WTC11 (cell line): ENCODE measurements around the gene PRKN. TPM values are rescaled to one million over a fixed set of nuclear protein-coding genes. Genes with fewer than 3 reads are reported as not detected.

ENCODE experiments used
- ATAC-seq: fragments of 200-7000 bp; cut with Tn5 transposase; 2 replicates; pipeline ENCODE4 v1.10.0; 2021; ENCODE audit warnings: mild to moderate bottlenecking, moderate library complexity
- CTCF ChIA-PET: fragments of 300-600 bp; sonication (Branson Sonifier 250); formaldehyde crosslinking; loops from one replicate; lab custom pipeline; 2021; ENCODE audit warnings: antibody characterized with exemption; lab: Charles Lee
- POLR2A ChIA-PET: fragments of 350-600 bp; sonication (Branson Sonifier 250); formaldehyde crosslinking; loops from one replicate; lab custom pipeline; 2021; ENCODE audit warnings: antibody characterized with exemption; lab: Charles Lee
- DNase-seq: peaks from one replicate; pipeline ENCODE4 v3.0.0; 2021; ENCODE audit warnings: low spot score
- H3K27ac Mint-ChIP-seq: 2 replicates; pipeline ENCODE4 v1.8.0; 2021; ENCODE audit warnings: mixed read lengths
- H3K27me3 Mint-ChIP-seq: 2 replicates; pipeline ENCODE4 v1.8.0; 2021; ENCODE audit warnings: low read depth, mild to moderate bottlenecking, moderate library complexity, mixed read lengths
- H3K36me3 Mint-ChIP-seq: 2 replicates; pipeline ENCODE4 v1.8.0; 2021; ENCODE audit warnings: mixed read lengths
- H3K4me1 Mint-ChIP-seq: 2 replicates; pipeline ENCODE4 v1.8.0; 2022; ENCODE audit warnings: mixed read lengths
- H3K4me3 Mint-ChIP-seq: 2 replicates; pipeline ENCODE4 v1.8.0; 2021; ENCODE audit warnings: mild to moderate bottlenecking, moderate library complexity, mixed read lengths
- H3K9me3 Mint-ChIP-seq: 2 replicates; pipeline ENCODE4 v1.8.0; 2021; ENCODE audit warnings: mixed read lengths
- AFF4 ChIP-seq: sonication (generic); formaldehyde crosslinking; IDR thresholded peaks from 2 replicates; pipeline ENCODE4 v1.8.1; 2023; ENCODE audit warnings: mild to moderate bottlenecking, missing genetic modification reagents, borderline replicate concordance
- CDX4 ChIP-seq: fragments of 250-450 bp; sonication (Bioruptor Pico); IDR thresholded peaks from 2 replicates; pipeline ENCODE4 v1.9.0; 2021; ENCODE audit warnings: moderate library complexity, mild to moderate bottlenecking, inconsistent platforms, borderline replicate concordance
- EMX1 ChIP-seq: fragments of 250-450 bp; sonication (Bioruptor Pico); IDR thresholded peaks from 2 replicates; pipeline ENCODE4 v1.8.0; 2021; ENCODE audit warnings: mild to moderate bottlenecking
- ESRRA ChIP-seq: sonication (generic); formaldehyde crosslinking; IDR thresholded peaks from 2 replicates; pipeline ENCODE4 v1.8.1; 2022; ENCODE audit warnings: mild to moderate bottlenecking, missing genetic modification reagents, borderline replicate concordance
- GABPB1 ChIP-seq: sonication (generic); formaldehyde crosslinking; IDR thresholded peaks from 2 replicates; pipeline ENCODE4 v1.8.1; 2023; ENCODE audit warnings: mild to moderate bottlenecking, missing genetic modification reagents
- GRHL2 ChIP-seq: fragments of 250-450 bp; sonication (Bioruptor Pico); IDR thresholded peaks from 2 replicates; pipeline ENCODE4 v1.8.0; 2022; ENCODE audit warnings: mild to moderate bottlenecking, moderate library complexity; ENCODE audit not compliant: insufficient replicate concordance, severe bottlenecking
- KAT7 ChIP-seq: sonication (generic); formaldehyde crosslinking; IDR thresholded peaks from 2 replicates; pipeline ENCODE4 v1.8.1; 2023; ENCODE audit warnings: missing genetic modification reagents, mild to moderate bottlenecking, borderline replicate concordance
- NFATC4 ChIP-seq: fragments of 250-450 bp; sonication (Bioruptor Pico); IDR thresholded peaks from 2 replicates; pipeline ENCODE4 v1.9.0; 2021; ENCODE audit warnings: mild to moderate bottlenecking
- NFYB ChIP-seq: sonication (generic); formaldehyde crosslinking; conservative IDR thresholded peaks from 2 replicates; pipeline ENCODE4 v1.8.0; 2022; ENCODE audit warnings: low read depth, missing genetic modification reagents
- PRRX2 ChIP-seq: fragments of 250-450 bp; sonication (Bioruptor Pico); IDR thresholded peaks from 2 replicates; pipeline ENCODE4 v1.8.0; 2021; ENCODE audit warnings: mild to moderate bottlenecking
- SP1 ChIP-seq: sonication (generic); formaldehyde crosslinking; conservative IDR thresholded peaks from 2 replicates; pipeline ENCODE4 v1.8.1; 2022; ENCODE audit warnings: missing genetic modification reagents
- STAT6 ChIP-seq: sonication (generic); formaldehyde crosslinking; conservative IDR thresholded peaks from 2 replicates; pipeline ENCODE4 v1.8.1; 2023; ENCODE audit warnings: mild to moderate bottlenecking, low read depth, missing genetic modification reagents, moderate library complexity
- ZNF671 ChIP-seq: fragments of 250-450 bp; sonication (Bioruptor Pico); IDR thresholded peaks from 2 replicates; pipeline ENCODE4 v1.8.0; 2021; ENCODE audit warnings: mild to moderate bottlenecking
- ZSCAN18 ChIP-seq: fragments of 250-450 bp; sonication (Bioruptor Pico); IDR thresholded peaks from 2 replicates; pipeline ENCODE4 v2.1.2; 2022; ENCODE audit warnings: mild to moderate bottlenecking, moderate library complexity
- total RNA-seq: library from RNA; stranded (reverse); gene quantifications from 3 replicates; pipeline ENCODE4 v1.2.3, GENCODE V29; 2021
- TF ChIP-seq, protein P1 (sequence below): sonication (generic); formaldehyde crosslinking; IDR thresholded peaks from 2 replicates; pipeline ENCODE4 v1.8.1; 2023; ENCODE audit warnings: mild to moderate bottlenecking, missing genetic modification reagents
- TF ChIP-seq, protein P2 (sequence below): fragments of 250-450 bp; sonication (Bioruptor Pico); IDR thresholded peaks from 2 replicates; pipeline ENCODE4 v1.9.0; 2021; ENCODE audit warnings: mild to moderate bottlenecking, borderline replicate concordance
- TF ChIP-seq, protein P3 (sequence below): sonication (generic); formaldehyde crosslinking; IDR thresholded peaks from 2 replicates; pipeline ENCODE4 v1.8.0; 2022; ENCODE audit warnings: mild to moderate bottlenecking, missing genetic modification reagents
- TF ChIP-seq, protein P4 (sequence below): sonication (generic); formaldehyde crosslinking; IDR thresholded peaks from 2 replicates; pipeline ENCODE4 v1.8.0; 2022; ENCODE audit warnings: mild to moderate bottlenecking, missing genetic modification reagents

Gene PRKN
- total RNA-seq, 1 experiment from 2014 or later, result 0.59 TPM

- CTCF ChIA-PET, result no interaction called here
- TF ChIP-seq ZNF671 (CRISPR knock-in tag), result no peak
- no peak for TF ChIP-seq NFATC4
- TF ChIP-seq SP1 (CRISPR knock-in tag), result no peak
- TF ChIP-seq, protein P1, sequence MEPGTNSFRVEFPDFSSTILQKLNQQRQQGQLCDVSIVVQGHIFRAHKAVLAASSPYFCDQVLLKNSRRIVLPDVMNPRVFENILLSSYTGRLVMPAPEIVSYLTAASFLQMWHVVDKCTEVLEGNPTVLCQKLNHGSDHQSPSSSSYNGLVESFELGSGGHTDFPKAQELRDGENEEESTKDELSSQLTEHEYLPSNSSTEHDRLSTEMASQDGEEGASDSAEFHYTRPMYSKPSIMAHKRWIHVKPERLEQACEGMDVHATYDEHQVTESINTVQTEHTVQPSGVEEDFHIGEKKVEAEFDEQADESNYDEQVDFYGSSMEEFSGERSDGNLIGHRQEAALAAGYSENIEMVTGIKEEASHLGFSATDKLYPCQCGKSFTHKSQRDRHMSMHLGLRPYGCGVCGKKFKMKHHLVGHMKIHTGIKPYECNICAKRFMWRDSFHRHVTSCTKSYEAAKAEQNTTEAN (CRISPR knock-in tag), result no peak
- no peak for TF ChIP-seq PRRX2 (CRISPR knock-in tag)
- TF ChIP-seq, protein P2, sequence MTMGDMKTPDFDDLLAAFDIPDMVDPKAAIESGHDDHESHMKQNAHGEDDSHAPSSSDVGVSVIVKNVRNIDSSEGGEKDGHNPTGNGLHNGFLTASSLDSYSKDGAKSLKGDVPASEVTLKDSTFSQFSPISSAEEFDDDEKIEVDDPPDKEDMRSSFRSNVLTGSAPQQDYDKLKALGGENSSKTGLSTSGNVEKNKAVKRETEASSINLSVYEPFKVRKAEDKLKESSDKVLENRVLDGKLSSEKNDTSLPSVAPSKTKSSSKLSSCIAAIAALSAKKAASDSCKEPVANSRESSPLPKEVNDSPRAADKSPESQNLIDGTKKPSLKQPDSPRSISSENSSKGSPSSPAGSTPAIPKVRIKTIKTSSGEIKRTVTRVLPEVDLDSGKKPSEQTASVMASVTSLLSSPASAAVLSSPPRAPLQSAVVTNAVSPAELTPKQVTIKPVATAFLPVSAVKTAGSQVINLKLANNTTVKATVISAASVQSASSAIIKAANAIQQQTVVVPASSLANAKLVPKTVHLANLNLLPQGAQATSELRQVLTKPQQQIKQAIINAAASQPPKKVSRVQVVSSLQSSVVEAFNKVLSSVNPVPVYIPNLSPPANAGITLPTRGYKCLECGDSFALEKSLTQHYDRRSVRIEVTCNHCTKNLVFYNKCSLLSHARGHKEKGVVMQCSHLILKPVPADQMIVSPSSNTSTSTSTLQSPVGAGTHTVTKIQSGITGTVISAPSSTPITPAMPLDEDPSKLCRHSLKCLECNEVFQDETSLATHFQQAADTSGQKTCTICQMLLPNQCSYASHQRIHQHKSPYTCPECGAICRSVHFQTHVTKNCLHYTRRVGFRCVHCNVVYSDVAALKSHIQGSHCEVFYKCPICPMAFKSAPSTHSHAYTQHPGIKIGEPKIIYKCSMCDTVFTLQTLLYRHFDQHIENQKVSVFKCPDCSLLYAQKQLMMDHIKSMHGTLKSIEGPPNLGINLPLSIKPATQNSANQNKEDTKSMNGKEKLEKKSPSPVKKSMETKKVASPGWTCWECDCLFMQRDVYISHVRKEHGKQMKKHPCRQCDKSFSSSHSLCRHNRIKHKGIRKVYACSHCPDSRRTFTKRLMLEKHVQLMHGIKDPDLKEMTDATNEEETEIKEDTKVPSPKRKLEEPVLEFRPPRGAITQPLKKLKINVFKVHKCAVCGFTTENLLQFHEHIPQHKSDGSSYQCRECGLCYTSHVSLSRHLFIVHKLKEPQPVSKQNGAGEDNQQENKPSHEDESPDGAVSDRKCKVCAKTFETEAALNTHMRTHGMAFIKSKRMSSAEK (CRISPR knock-in tag), result no peak
- TF ChIP-seq KAT7 (CRISPR knock-in tag), result no peak
- TF ChIP-seq, protein P3, sequence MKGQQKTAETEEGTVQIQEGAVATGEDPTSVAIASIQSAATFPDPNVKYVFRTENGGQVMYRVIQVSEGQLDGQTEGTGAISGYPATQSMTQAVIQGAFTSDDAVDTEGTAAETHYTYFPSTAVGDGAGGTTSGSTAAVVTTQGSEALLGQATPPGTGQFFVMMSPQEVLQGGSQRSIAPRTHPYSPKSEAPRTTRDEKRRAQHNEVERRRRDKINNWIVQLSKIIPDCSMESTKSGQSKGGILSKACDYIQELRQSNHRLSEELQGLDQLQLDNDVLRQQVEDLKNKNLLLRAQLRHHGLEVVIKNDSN (CRISPR knock-in tag), result no peak
- TF ChIP-seq NFYB (CRISPR knock-in tag), result no peak
- TF ChIP-seq STAT6 (CRISPR knock-in tag), result no peak
- TF ChIP-seq ESRRA (CRISPR knock-in tag), result no peak
- no peak for TF ChIP-seq GABPB1 (CRISPR knock-in tag)
- no peak for TF ChIP-seq EMX1 (CRISPR knock-in tag)
- no peak for TF ChIP-seq GRHL2 (CRISPR knock-in tag)
- no peak overlapping the region for H3K4me3 Mint-ChIP-seq
- H3K36me3 Mint-ChIP-seq, result no peaks in the 10 kb centered on the region
- no peaks in the 10 kb centered on the region for H3K9me3 Mint-ChIP-seq
- POLR2A ChIA-PET, result no interaction called here
- H3K4me1 Mint-ChIP-seq, result no peaks in the 10 kb centered on the region; the same call in 1 of the 2 replicates
- no peak for DNase-seq
- H3K27ac Mint-ChIP-seq, result no peak overlapping the region
- no peak for ATAC-seq
- no peaks in the 10 kb centered on the region for H3K27me3 Mint-ChIP-seq
Observed at GRCh38 chr6:161926324-161926723, 801.2 kb downstream of the PRKN start.

DNA sequence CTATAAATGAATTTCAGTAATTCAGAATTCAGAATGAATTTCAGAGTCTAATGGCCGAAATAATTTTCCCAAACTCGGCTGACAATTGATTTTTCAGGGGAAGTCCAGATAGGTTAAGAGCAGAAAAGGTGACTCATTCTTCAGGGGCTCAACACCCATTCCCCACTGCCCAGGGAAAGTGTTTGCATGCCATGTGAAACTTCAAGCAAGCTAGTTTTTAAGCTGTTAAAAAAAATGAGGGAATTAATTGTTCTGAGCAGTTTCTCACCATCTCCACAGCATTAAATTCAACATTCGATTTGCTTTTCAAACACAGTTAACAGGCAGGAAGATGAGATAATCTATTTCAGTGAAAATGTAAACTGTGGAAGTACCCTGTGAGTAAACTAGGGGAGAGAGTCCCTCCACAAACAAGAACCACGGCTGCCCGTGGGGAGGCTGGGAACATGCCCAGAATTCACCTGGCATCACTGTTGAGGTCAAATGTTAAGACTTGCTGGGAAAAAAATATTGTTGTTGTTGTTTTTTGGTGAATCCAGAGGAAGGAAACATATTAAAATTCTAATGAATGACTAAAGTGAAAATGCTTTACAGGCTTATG, 803.0 kb downstream of the PRKN start:
- no peak for ATAC-seq
- no peak for DNase-seq
- Mint-ChIP-seq H3K36me3 (no peaks in the 10 kb centered on the region), H3K9me3 (no peaks in the 10 kb centered on the region), H3K27me3 (no peaks in the 10 kb centered on the region), H3K4me1 (no peaks in the 10 kb centered on the region; the same call in 1 of the 2 replicates), H3K27ac (no peak overlapping the region; the same call in 1 of the 2 replicates), H3K4me3 (no peak overlapping the region)
- ChIA-PET CTCF (interaction anchor here (2.1 kb wide), 1 partner anchor 176 kb away, joined by 7 read pairs; no protein-coding TSS in a partner anchor), POLR2A (no interaction called here)
- no peak for TF ChIP-seq CDX4 (CRISPR knock-in tag)
- TF ChIP-seq AFF4 (CRISPR knock-in tag), result no peak
- TF ChIP-seq, protein P4, sequence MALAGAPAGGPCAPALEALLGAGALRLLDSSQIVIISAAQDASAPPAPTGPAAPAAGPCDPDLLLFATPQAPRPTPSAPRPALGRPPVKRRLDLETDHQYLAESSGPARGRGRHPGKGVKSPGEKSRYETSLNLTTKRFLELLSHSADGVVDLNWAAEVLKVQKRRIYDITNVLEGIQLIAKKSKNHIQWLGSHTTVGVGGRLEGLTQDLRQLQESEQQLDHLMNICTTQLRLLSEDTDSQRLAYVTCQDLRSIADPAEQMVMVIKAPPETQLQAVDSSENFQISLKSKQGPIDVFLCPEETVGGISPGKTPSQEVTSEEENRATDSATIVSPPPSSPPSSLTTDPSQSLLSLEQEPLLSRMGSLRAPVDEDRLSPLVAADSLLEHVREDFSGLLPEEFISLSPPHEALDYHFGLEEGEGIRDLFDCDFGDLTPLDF (CRISPR knock-in tag), result no peak
- TF ChIP-seq ZSCAN18, result no peak
